Retina (tissue), 1 donor: ENCODE results near the gene RELT.

Experiments
- DNase-seq: peaks from one replicate; pipeline ENCODE4 v3.0.0-alpha.2; 2016

Gene RELT

DNA sequence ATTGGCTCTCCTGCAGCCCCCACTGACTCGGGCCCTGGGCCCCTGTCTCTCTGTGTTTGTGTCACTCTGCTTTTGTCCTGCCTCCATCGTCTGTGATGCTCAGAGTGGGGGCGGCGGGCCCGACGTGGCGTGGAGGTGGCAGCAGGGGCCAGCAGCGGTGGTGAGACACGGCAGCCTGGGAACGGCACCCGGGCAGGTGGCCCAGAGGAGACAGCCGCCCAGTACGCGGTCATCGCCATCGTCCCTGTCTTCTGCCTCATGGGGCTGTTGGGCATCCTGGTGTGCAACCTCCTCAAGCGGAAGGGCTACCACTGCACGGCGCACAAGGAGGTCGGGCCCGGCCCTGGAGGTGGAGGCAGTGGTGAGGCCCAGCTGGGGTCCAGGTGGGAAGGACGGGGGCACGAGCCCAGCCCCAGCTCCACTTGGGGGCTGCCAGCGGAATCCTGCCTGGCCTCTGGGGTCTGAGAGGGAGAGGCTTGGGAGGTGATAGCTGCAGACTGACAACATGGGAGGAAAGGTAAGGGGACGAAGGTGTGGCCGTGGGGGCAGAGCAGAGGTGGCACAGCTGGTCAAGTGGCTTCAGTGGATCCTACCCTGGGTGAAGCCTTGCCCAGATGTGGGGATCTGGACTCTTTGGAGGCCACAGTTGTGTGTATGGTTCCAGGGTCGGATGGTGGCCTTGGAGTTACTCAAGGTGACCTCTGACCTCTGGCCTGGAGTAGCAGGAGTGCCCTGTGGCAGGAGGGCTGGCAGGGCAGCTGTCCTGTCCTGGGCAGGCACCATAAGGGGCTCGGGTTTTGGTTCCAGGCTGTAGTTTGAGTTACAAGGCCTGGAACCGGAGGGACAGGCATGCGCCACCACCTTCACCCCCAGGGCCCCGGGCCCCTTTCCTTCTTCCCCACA is 16.2 kb downstream of the RELT start:
- peak; percentile 6 for DNase-seq

DNA sequence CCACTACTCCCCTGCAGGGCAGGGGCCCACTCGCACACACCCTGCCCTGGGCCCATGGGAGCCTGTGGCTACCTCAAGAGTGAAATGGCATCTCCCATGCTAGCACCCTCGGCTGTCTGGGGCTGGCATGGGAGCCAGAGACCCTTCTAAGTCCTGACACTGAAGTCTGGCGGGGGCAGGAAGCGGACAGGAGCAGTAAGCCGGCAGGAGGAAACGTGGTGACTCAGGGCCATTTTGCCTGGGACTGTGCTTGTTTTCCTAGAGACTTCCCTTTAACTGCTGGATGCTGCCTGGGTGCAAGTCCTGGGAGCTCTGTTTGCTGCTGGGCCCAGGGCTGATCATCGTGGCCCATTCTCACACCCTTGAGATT is 16.8 kb downstream of the RELT start:
- DNase-seq: no peak

DNA sequence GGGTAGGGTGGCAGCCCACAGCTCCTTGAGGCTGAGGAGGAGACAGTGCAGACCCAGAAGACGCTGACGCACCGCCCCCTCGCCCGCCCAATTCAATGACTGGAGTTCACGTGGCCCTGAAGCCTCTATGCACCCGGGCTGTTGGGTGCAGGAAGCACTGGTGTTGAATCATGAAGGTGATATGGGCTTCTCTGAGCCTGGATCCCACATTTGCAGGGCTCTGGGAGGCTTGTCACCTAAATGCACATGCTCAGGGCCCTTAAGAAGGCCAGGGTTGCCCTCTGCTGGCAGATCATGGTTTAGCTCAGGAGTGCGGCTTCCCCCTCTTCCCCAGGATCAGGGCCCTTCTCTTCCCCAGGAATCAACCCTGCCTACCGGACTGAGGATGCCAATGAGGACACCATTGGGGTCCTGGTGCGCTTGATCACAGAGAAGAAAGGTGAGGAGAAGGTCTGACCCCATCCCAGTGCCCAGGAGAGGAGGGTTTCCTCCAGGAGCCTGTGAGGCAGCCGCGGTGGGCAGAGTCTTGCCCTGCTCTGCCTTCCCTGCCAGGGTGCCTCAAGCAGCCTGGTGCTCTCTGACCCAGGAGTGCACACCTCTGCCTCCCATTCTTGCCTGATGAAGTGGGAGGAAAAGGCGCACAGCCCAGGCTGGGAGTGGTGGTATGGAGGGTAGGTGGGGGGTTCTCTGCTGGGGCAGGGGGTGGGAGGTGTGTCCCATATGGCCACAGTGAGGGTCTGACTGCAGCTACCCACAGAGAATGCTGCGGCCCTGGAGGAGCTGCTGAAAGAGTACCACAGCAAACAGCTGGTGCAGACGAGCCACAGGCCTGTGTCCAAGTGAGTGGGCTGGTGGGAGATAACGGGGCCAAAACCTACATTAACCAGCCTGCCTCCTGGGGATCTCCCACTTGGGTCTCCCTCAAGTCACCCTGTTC is 17.5 kb downstream of the RELT start:
- peak; percentile 88 for DNase-seq

GRCh38 chr11:73394416-73395296 is 18.5 kb downstream of the RELT start:
- DNase-seq: peak; percentile 2

- DNase-seq: peak; percentile 33
These were observed 19.4 kb downstream of the RELT start for GRCh38 chr11:73395297-73396208.

GRCh38 chr11:73396251-73396930 is 20.2 kb downstream of the RELT start:
- DNase-seq: no peak

- no peak for DNase-seq
These were observed 20.8 kb downstream of the RELT start for GRCh38 chr11:73396985-73397384.

DNA sequence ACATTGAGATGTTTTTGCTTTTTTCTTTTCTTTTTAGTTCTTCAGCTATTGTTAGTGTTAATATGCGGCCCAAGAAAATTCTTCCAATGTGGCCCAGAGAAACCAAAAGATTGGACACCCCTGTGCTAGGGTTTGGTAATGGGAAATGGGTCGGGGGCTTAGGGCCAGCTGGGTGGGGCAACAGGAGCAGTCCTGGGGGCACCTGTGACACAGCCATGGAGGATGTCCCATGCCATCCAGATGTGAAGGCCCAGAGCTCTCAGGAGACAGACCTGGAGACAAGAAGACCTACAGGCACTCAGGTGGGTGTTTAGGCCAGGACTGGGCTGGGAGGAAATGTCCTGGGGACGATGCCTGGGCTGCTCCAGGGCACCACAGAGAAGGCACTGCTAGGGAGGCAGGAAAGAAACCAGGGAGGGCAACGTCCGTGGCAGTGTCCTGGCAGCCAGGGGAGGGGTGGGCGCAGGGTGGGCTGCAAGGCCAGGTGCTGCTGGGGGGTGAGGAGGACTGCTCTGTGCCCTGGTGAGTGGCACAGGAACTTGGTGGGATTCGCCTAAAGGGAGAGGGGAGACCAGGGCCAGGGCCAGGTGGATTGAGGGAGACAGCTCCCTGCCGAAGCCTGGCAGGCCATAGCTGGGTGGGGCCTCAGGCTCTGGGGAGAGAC is 21.4 kb downstream of the RELT start:
- DNase-seq: peak; percentile 2

DNA sequence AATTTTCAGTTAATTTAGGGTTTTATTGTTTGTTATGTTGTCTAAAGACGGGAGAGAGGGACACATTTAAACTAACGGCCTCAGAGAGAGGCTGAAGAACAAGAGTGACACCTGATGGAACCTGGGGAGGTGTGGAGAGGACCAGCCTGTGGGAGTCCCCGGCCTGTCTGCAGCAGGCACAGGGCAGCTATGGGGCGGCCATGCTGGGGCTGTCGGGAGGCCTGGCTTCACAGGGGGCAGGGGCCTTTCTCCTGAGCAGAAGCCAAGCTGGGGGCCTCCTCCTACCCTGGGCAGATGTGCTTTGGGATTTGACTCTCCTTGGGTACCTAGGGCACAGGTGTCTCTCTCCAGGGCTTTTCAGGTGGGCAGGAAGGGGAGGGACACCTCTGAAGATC is 21.9 kb downstream of the RELT start:
- DNase-seq: no peak

GRCh38 chr11:73398721-73399120 is 22.5 kb downstream of the RELT start:
- peak; percentile 4 for DNase-seq

DNA sequence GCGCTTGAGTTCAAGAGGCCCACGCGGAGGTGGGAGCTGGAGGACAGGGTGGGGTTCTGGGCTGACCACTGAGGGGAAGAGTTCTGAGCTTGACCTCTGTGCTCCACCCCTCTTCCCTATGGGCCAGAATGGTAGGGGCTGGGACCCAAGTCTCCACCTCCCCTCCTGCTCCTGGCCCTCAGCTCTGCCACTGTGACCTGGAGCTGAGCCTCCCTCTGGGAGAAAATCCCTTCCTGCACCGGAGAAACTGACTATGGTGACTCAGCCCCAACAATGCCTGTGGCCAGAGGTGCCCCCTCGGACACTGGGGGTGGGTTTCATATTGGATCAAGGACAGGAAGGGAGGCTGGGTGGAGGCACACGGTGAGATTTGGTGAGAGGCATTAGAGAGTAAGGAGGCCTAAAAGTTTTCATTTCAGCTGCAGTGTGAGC is 23.0 kb downstream of the RELT start:
- no peak for DNase-seq

- DNase-seq: no peak
These were observed 23.4 kb downstream of the RELT start for GRCh38 chr11:73399636-73400035.

DNA sequence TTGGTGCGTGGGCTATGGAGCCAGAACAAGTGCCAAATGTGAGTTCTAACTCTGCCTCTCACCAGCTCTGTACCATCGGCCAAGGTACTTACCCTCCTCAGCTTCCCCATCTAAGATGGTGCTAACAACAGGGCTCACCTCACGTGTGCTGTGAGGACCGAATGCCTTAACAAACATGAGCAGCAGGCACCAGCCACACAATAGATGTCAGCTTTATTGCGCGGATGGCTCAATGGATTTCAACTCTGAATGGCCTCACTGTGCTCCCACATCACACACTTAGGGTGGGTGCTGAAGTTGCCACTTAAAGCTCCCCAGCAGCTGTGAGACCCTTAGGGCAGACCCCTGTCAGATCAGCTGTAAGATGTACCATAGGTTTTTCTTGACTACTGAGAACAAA is 24.1 kb downstream of the RELT start:
- DNase-seq: no peak

GRCh38 chr11:73401217-73401923 is 25.2 kb downstream of the RELT start:
- DNase-seq: no peak

GRCh38 chr11:73401924-73402833 is 26.0 kb downstream of the RELT start:
- no peak for DNase-seq

DNA sequence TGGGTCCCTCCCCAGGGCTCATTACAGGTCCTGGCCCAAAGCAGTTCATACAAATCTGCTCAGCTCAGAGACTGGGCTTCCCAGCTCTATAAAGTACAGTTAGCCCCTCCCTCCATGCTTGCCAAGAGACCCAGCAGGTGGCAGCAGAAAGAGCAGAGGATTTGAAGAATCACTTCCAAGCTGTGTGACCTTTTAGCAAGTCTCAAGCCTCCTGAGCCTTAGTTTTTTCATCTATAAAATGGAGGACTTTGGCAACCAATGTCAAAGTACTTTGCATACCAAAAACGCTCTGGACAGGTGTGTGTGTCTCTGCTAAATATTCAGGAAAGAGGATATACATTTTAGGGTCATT is 26.6 kb downstream of the RELT start:
- DNase-seq: no peak

- DNase-seq: no peak
These were observed 27.3 kb downstream of the RELT start for GRCh38 chr11:73403541-73403940.

GRCh38 chr11:73404048-73404447 is 27.8 kb downstream of the RELT start:
- peak; percentile 39 for DNase-seq
